ENCODE results near the gene PSAP. TPM values are rescaled to one million over a fixed set of nuclear protein-coding genes. Genes with fewer than 3 reads are reported as not detected.
A peak's percentile ranks its signal among the peaks of the same experiment; 100 is the strongest.

Gene PSAP
- total and polyA plus RNA-seq, 10 donors, result 363 to 1,826 (median 1,412) TPM

- WGBS, 5 donors, result 89 to 94% (median 93%) methylated on average over 16 to 23 of the region's 23 CpGs
- H3K4me3 ChIP-seq, result no peak overlapping the region
- no peaks in the 10 kb centered on the region for H3K27me3 ChIP-seq (replicated peaks in 1 of 7)
- intact Hi-C loops (cut with DNase I; ENCODE audit: low total_unique reads), result no loop called here
- peak; percentile 69 for DNase-seq
- no peaks in the 10 kb centered on the region for H3K9me3 ChIP-seq
- TF ChIP-seq POLR2A (IDR thresholded peaks at IDR 0.05) (no peak), POLR2AphosphoS5 (IDR thresholded peaks at IDR 0.05) (no peak), CTCF (IDR thresholded peaks at IDR 0.05 in 8 of 11, conservative IDR thresholded peaks at IDR 0.05 in 3 of 11) (no peak)
- H3K27ac ChIP-seq, result peak overlapping the region in 1 of 8 donors; percentile 2
- H3K36me3 ChIP-seq, result peaks cover 0 to 25% (median 0%) of the 10 kb centered on the region in 6 donors
- peaks cover 0 to 37% (median 23%) of the 10 kb centered on the region in 6 donors for H3K4me1 ChIP-seq
Observed at GRCh38 chr10:71806704-71807556, 44.1 kb downstream of the PSAP start.

- TF ChIP-seq POLR2A (IDR thresholded peaks at IDR 0.05) (no peak), POLR2AphosphoS5 (IDR thresholded peaks at IDR 0.05) (peak; percentile 31 to 66 (median 58)), CTCF (IDR thresholded peaks at IDR 0.05 in 8 of 11, conservative IDR thresholded peaks at IDR 0.05 in 3 of 11) (no peak)
- no peak overlapping the region for H3K4me3 ChIP-seq
- peaks cover 0 to 37% (median 24%) of the 10 kb centered on the region in 6 donors for H3K4me1 ChIP-seq
- H3K27ac ChIP-seq, result peak overlapping the region in 2 of 8 donors; percentile 17 to 54
- H3K9me3 ChIP-seq, result no peaks in the 10 kb centered on the region
- 48 to 64% (median 52%) methylated on average over 35 to 41 of the region's 41 CpGs for WGBS, 5 donors
- no peaks in the 10 kb centered on the region for H3K27me3 ChIP-seq (replicated peaks in 1 of 7)
- H3K36me3 ChIP-seq, result peaks cover 0 to 19% (median 0%) of the 10 kb centered on the region in 6 donors
- peak; percentile 81 for DNase-seq
- intact Hi-C loops (cut with DNase I; ENCODE audit: low total_unique reads), result no loop called here
Observed at GRCh38 chr10:71805776-71806703, 45.0 kb downstream of the PSAP start.

GRCh38 chr10:71804077-71804476 is 47.0 kb downstream of the PSAP start:
- no peak for TF ChIP-seq POLR2AphosphoS5 (IDR thresholded peaks at IDR 0.05)
- no peak for TF ChIP-seq POLR2A (IDR thresholded peaks at IDR 0.05)
- Histone ChIP-seq H3K4me3 (no peak overlapping the region), H3K9me3 (no peaks in the 10 kb centered on the region), H3K36me3 (no peaks in the 10 kb centered on the region), H3K27ac (peak overlapping the region in 1 of 8 donors; percentile 4), H3K4me1 (peaks cover 0 to 56% (median 26%) of the 10 kb centered on the region in 6 donors), H3K27me3 (replicated peaks in 1 of 7) (no peaks in the 10 kb centered on the region)
- DNase-seq, result peak; percentile 11
- WGBS, 5 donors, result 20 to 33% (median 29%) methylated on average over 4 of the region's 4 CpGs
- intact Hi-C loops (cut with DNase I; ENCODE audit: low total_unique reads), result no loop called here

- DNase-seq, result peak; percentile 65
- Histone ChIP-seq H3K27ac (no peak overlapping the region), H3K4me1 (peaks cover 4 to 68% (median 33%) of the 10 kb centered on the region in 6 donors), H3K4me3 (no peak overlapping the region), H3K27me3 (replicated peaks in 1 of 7) (no peaks in the 10 kb centered on the region), H3K9me3 (no peaks in the 10 kb centered on the region), H3K36me3 (no peaks in the 10 kb centered on the region)
- TF ChIP-seq POLR2A (IDR thresholded peaks at IDR 0.05) (no peak), POLR2AphosphoS5 (IDR thresholded peaks at IDR 0.05) (peak in 1 of 3 donors; percentile 25), CTCF (IDR thresholded peaks at IDR 0.05 in 8 of 11, conservative IDR thresholded peaks at IDR 0.05 in 3 of 11) (no peak)
- 86 to 95% (median 91%) methylated on average over 10 to 18 of the region's 18 CpGs for WGBS, 5 donors
- intact Hi-C loops (cut with DNase I; ENCODE audit: low total_unique reads), result no loop called here
Observed at GRCh38 chr10:71802715-71803488, 48.1 kb downstream of the PSAP start.

Measured in spleen (tissue), 11 donors.